Activated T-cell treated with anti-CD3 and anti-CD28 coated beads, Interleukin-2, amount 50 U/mL, for 72 hours (primary cell): ENCODE results near the gene CTF1. TPM values are rescaled to one million over a fixed set of nuclear protein-coding genes. Genes with fewer than 3 reads are reported as not detected.

ENCODE experiments used
- ATAC-seq, 2 donors: fragments of 150-1000 bp; cut with Tn5 transposase; replicated peaks in 1 of 2; 2 replicates each; pipeline ENCODE4 v1.10.0; 2021; ENCODE audit warnings: moderate library complexity in 2 of 2, mild to moderate bottlenecking in 1 of 2
- DNase-seq, 2 donors: peaks; one replicate each; pipeline ENCODE4 v3.0.0; 2021 to 2022; ENCODE audit warnings: mixed read lengths in 1 of 2
- H3K27ac Mint-ChIP-seq: one replicate; pipeline ENCODE4 v1.8.0; 2022; ENCODE audit warnings: mild to moderate bottlenecking, moderate library complexity, mixed read lengths
- H3K27me3 Mint-ChIP-seq: one replicate; pipeline ENCODE4 v1.8.0; 2022; ENCODE audit warnings: low read depth, mixed read lengths
- H3K36me3 Mint-ChIP-seq, 2 donors: one replicate each; pipeline ENCODE4 v1.8.0; 2022; ENCODE audit warnings: mixed read lengths in 2 of 2, mild to moderate bottlenecking in 1 of 2; ENCODE audit not compliant: insufficient read depth in 2 of 2
- H3K4me1 Mint-ChIP-seq: one replicate; pipeline ENCODE4 v1.8.0; 2022; ENCODE audit warnings: low read depth, mixed read lengths
- H3K4me3 Mint-ChIP-seq, 2 donors: one replicate each; pipeline ENCODE4 v1.8.0; 2022; ENCODE audit warnings: mild to moderate bottlenecking in 2 of 2, mixed read lengths in 2 of 2, moderate library complexity in 2 of 2
- H3K9me3 Mint-ChIP-seq, 2 donors: one replicate each; pipeline ENCODE4 v1.8.0; 2022; ENCODE audit warnings: mixed read lengths in 2 of 2
- total RNA-seq, 2 donors: library from RNA; stranded (reverse); gene quantifications; one replicate each; pipeline ENCODE4 v1.2.3, GENCODE V29; 2022

CTF1 gene
- total RNA-seq, 2 donors from 2014 or later, result 0.25 to 0.72 TPM

- peaks cover 22% of the 10 kb centered on the region for H3K4me1 Mint-ChIP-seq
- H3K4me3 Mint-ChIP-seq, result peak overlapping the region; percentile 93 to 96
- DNase-seq (peak; percentile 46 to 61), ATAC-seq (peak; percentile 57 to 65)
- peak overlapping the region; percentile 73 for H3K27ac Mint-ChIP-seq
- H3K9me3 Mint-ChIP-seq, result no peaks in the 10 kb centered on the region
- no peaks in the 10 kb centered on the region for H3K27me3 Mint-ChIP-seq
- H3K36me3 Mint-ChIP-seq, result peaks cover 0 to 2% of the 10 kb centered on the region in 2 donors
These were observed 53.5 kb downstream of the CTF1 start for GRCh38 chr16:30949650-30950515.

- H3K36me3 Mint-ChIP-seq, result peaks cover 0 to 2% of the 10 kb centered on the region in 2 donors
- H3K4me3 Mint-ChIP-seq, result peak overlapping the region; percentile 93 to 96
- no peaks in the 10 kb centered on the region for H3K9me3 Mint-ChIP-seq
- H3K27me3 Mint-ChIP-seq, result no peaks in the 10 kb centered on the region
- H3K27ac Mint-ChIP-seq, result no peak overlapping the region
- no peak for DNase-seq
- peaks cover 22% of the 10 kb centered on the region for H3K4me1 Mint-ChIP-seq
- ATAC-seq, result peak in 1 of 2 donors; percentile 1
These were observed 54.2 kb downstream of the CTF1 start for GRCh38 chr16:30950516-30951065.

GRCh38 chr16:30951193-30951592 lies 54.8 kb downstream of the CTF1 start:
- Mint-ChIP-seq H3K27me3 (no peaks in the 10 kb centered on the region), H3K4me3 (peak overlapping the region; percentile 17 to 32), H3K27ac (no peak overlapping the region), H3K36me3 (no peaks in the 10 kb centered on the region), H3K4me1 (peaks cover 25% of the 10 kb centered on the region), H3K9me3 (no peaks in the 10 kb centered on the region)
- DNase-seq (no peak), ATAC-seq (no peak)

- ATAC-seq (no peak), DNase-seq (no peak)
- Mint-ChIP-seq H3K4me1 (peaks cover 29% of the 10 kb centered on the region), H3K36me3 (no peaks in the 10 kb centered on the region), H3K27me3 (no peaks in the 10 kb centered on the region), H3K9me3 (no peaks in the 10 kb centered on the region), H3K27ac (no peak overlapping the region), H3K4me3 (no peak overlapping the region)
These were observed 55.3 kb downstream of the CTF1 start for GRCh38 chr16:30951750-30952149.

GRCh38 chr16:30953111-30953510 lies 56.7 kb downstream of the CTF1 start:
- H3K9me3 Mint-ChIP-seq, result no peaks in the 10 kb centered on the region
- H3K27me3 Mint-ChIP-seq, result no peaks in the 10 kb centered on the region
- peaks cover 29% of the 10 kb centered on the region for H3K4me1 Mint-ChIP-seq
- H3K36me3 Mint-ChIP-seq, result no peaks in the 10 kb centered on the region
- DNase-seq (no peak), ATAC-seq (no peak)
- H3K27ac Mint-ChIP-seq, result no peak overlapping the region
- no peak overlapping the region for H3K4me3 Mint-ChIP-seq

Other genes starting within 250 kb of the CTF1 start
- gene PRR14, start 245.7 kb upstream of the CTF1 start, total RNA-seq, result 100 to 1,000 TPM; 108 to 124 TPM
- gene FBRS, start 238.2 kb upstream of the CTF1 start, total RNA-seq, result 100 to 1,000 TPM; 170 to 185 TPM
- gene SRCAP, start 197.4 kb upstream of the CTF1 start, total RNA-seq, result 10 to 100 TPM; 52.9 to 64.7 TPM
- gene PHKG2, start 148.2 kb upstream of the CTF1 start, total RNA-seq, result 10 to 100 TPM; 38.0 to 38.5 TPM
- gene CFAP119, start 134.6 kb upstream of the CTF1 start, total RNA-seq, result 1 to 10 TPM; 3.2 to 4.7 TPM
- gene RNF40, start 134.3 kb upstream of the CTF1 start, total RNA-seq, result 10 to 100 TPM; 60.2 to 63.5 TPM
- gene ZNF629, start 109.4 kb upstream of the CTF1 start, total RNA-seq, result 1 to 10 TPM; 3.7 TPM
- gene BCL7C, start 2.5 kb upstream of the CTF1 start, total RNA-seq, result 10 to 100 TPM; 21.7 to 23.2 TPM
- 10 to 100 TPM; 24.9 to 25.7 TPM for gene FBXL19, start 27.0 kb downstream of the CTF1 start, total RNA-seq
- 10 to 100 TPM; 13.6 to 15.6 TPM for gene ORAI3, start 52.5 kb downstream of the CTF1 start, total RNA-seq
- gene SETD1A, start 61.1 kb downstream of the CTF1 start, total RNA-seq, result 10 to 100 TPM; 19.1 to 25.5 TPM
- 1 to 10 TPM; 2.4 to 4.7 TPM for gene HSD3B7, start 88.6 kb downstream of the CTF1 start, total RNA-seq
- 1 to 10 TPM; 2.2 to 6.1 TPM for gene STX1B, start 114.0 kb downstream of the CTF1 start, total RNA-seq
- gene STX4, start 136.9 kb downstream of the CTF1 start, total RNA-seq, result 10 to 100 TPM; 51.8 to 54.7 TPM
- gene ZNF668, start 177.6 kb downstream of the CTF1 start, total RNA-seq, result 1 to 10 TPM; 6.9 to 7.8 TPM
- gene ZNF646, start 177.8 kb downstream of the CTF1 start, total RNA-seq, result 10 to 100 TPM; 23.0 to 24.1 TPM
- 1 to 10 TPM; 6.2 to 7.7 TPM for gene PRSS53, start 192.3 kb downstream of the CTF1 start, total RNA-seq
- 10 to 100 TPM; 52.2 to 55.6 TPM for gene VKORC1, start 198.2 kb downstream of the CTF1 start, total RNA-seq
- gene BCKDK, start 211.8 kb downstream of the CTF1 start, total RNA-seq, result 10 to 100 TPM; 21.6 to 24.5 TPM
- 10 to 100 TPM; 50.8 to 55.5 TPM for gene KAT8, start 221.1 kb downstream of the CTF1 start, total RNA-seq
- gene PRSS8, start 239.1 kb downstream of the CTF1 start, total RNA-seq, result not detected